HCT116 (cell line): ENCODE measurements around the gene ZNF524. TPM values are rescaled to one million over a fixed set of nuclear protein-coding genes. Genes with fewer than 3 reads are reported as not detected.

Experiments
- ATAC-seq: fragments of 200-7000 bp; cut with Tn5 transposase; 2 replicates; pipeline ENCODE4 v1.9.1; 2020; ENCODE audit warnings: mild to moderate bottlenecking, moderate library complexity
- BruUV-seq: library from RNA; stranded (reverse); fragments of 400-500 nt; replicated peaks from 2 replicates; lab custom pipeline; 2021; lab: Mats Ljungman, UMichigan
- CTCF ChIA-PET: fragments of 300-600 bp; sonication (Branson Sonifier 250); formaldehyde crosslinking; loops from one replicate; lab custom pipeline; 2021; ENCODE audit warnings: antibody characterized with exemption; lab: Charles Lee
- POLR2A ChIA-PET: fragments of 300-600, 350-600 bp; sonication (Branson Sonifier 250); formaldehyde crosslinking; loops from one replicate; lab custom pipeline; 2021; ENCODE audit warnings: antibody characterized with exemption; lab: Charles Lee
- RAD21 ChIA-PET, 2 experiments: fragments of 300-600 bp; sonication (Branson Sonifier 250); formaldehyde crosslinking; loops; one replicate each; lab custom pipeline; 2023; ENCODE audit warnings: low total read pairs in 2 of 2; ENCODE audit not compliant: uncharacterized antibody in 2 of 2, unreplicated experiment in 2 of 2, low non-redundant PET in 1 of 2; lab: Charles Lee
- DNase-seq: peaks from one replicate; pipeline ENCODE4 v3.0.0-alpha.2; 2010; ENCODE audit warnings: low read depth, low spot score
- H2AFZ ChIP-seq: fragments of 200-600 bp; shearing (Covaris generic), sonication (generic); 2 replicates; pipeline ENCODE4 v1.6.1; 2017; ENCODE audit warnings: low read depth, mixed run types, mixed read lengths, antibody characterized with exemption, low read length; ENCODE audit not compliant: poor library complexity, severe bottlenecking
- H3K27ac ChIP-seq: 2 replicates; pipeline ENCODE4 v1.5.1; 2012; ENCODE audit warnings: low read depth, low read length
- H3K27me3 ChIP-seq: fragments of 200-600 bp; sonication (generic); 2 replicates; pipeline ENCODE4 v1.6.1; 2016; ENCODE audit warnings: mixed run types, low read length, mixed read lengths; ENCODE audit not compliant: insufficient read depth
- H3K36me3 ChIP-seq, 2 experiments: fragments of 200-500 bp in 1 of 2; fragments of 200-600 bp in 1 of 2; sonication (Bioruptor generic) in 1 of 2; sonication (generic) in 1 of 2; 2 replicates each; pipeline versions ENCODE4 v1.5.1 to v1.6.1; 2014 to 2016; ENCODE audit warnings: low read length in 2 of 2, inconsistent platforms in 1 of 2, mixed read lengths in 1 of 2, mixed run types in 1 of 2; ENCODE audit not compliant: insufficient read depth in 2 of 2, control insufficient read depth in 1 of 2
- H3K4me1 ChIP-seq, 2 experiments: fragments of 200-600 bp in 1 of 2; sonication (generic) in 1 of 2; 2 replicates each; pipeline versions ENCODE4 v1.5.1 to v1.6.1; 2012 to 2017; ENCODE audit warnings: low read length in 2 of 2, inconsistent platforms in 1 of 2, mild to moderate bottlenecking in 1 of 2, mixed read lengths in 1 of 2, mixed run types in 1 of 2, moderate library complexity in 1 of 2; ENCODE audit not compliant: insufficient read depth in 2 of 2, control insufficient read depth in 1 of 2
- H3K4me2 ChIP-seq: fragments of 200-600 bp; sonication (generic); 2 replicates; pipeline ENCODE4 v1.6.1; 2017; ENCODE audit warnings: mixed run types, low read length, mixed read lengths
- H3K4me3 ChIP-seq, 2 experiments: fragments of 200-600 bp in 1 of 2; sonication (generic) in 1 of 2; replicated peaks in 1 of 2; 2 replicates each; pipeline ENCODE4 v1.5.1; 2011 to 2016; ENCODE audit warnings: low read length in 2 of 2, control low read depth in 1 of 2, low read depth in 1 of 2, mild to moderate bottlenecking in 1 of 2, mixed read lengths in 1 of 2, mixed run types in 1 of 2
- H3K79me2 ChIP-seq: fragments of 200-600 bp; sonication (generic); 2 replicates; pipeline ENCODE4 v1.6.1; 2017; ENCODE audit warnings: mild to moderate bottlenecking, mixed run types, low read length, moderate library complexity, mixed read lengths; ENCODE audit not compliant: insufficient read depth
- H3K9ac ChIP-seq: fragments of 200-600 bp; sonication (generic); 2 replicates; pipeline ENCODE4 v1.6.1; 2016; ENCODE audit warnings: low read length, mixed read lengths
- H3K9me2 ChIP-seq: fragments of 200-600 bp; sonication (generic), shearing (Covaris generic); 2 replicates; pipeline ENCODE4 v1.6.1; 2017; ENCODE audit warnings: mixed run types, mild to moderate bottlenecking, moderate library complexity; ENCODE audit not compliant: insufficient read depth
- H3K9me3 ChIP-seq, 2 experiments: fragments of 200-500 bp in 1 of 2; fragments of 200-600 bp in 1 of 2; sonication (Bioruptor generic) in 1 of 2; sonication (generic) in 1 of 2; 2 replicates each; pipeline ENCODE4 v1.6.1; 2014 to 2017; ENCODE audit warnings: low read length in 2 of 2, mixed read lengths in 2 of 2, inconsistent platforms in 1 of 2, low read depth in 1 of 2, mild to moderate bottlenecking in 1 of 2, mixed run types in 1 of 2, moderate library complexity in 1 of 2; ENCODE audit not compliant: control insufficient read depth in 1 of 2, insufficient read depth in 1 of 2
- H4K20me1 ChIP-seq: fragments of 200-600 bp; sonication (generic), shearing (Covaris generic); 2 replicates; pipeline ENCODE4 v1.6.1; 2017; ENCODE audit warnings: mixed run types, mild to moderate bottlenecking, moderate library complexity; ENCODE audit not compliant: insufficient read depth
- CEBPB ChIP-seq: IDR thresholded peaks from 2 replicates; pipeline ENCODE4 v1.6.1; 2012; ENCODE audit warnings: low read depth
- CTCF ChIP-seq, 3 experiments: fragments of 200-600 bp in 1 of 3; sonication (generic) in 1 of 3; IDR thresholded peaks in 2 of 3; conservative IDR thresholded peaks in 1 of 3; 2 replicates each; pipeline ENCODE4 v1.5.1; 2012 to 2017; ENCODE audit warnings: low read depth in 2 of 3, low read length in 2 of 3, antibody characterized with exemption in 1 of 3, borderline replicate concordance in 1 of 3, control low read depth in 1 of 3, mild to moderate bottlenecking in 1 of 3, mixed read lengths in 1 of 3, mixed run types in 1 of 3, moderate library complexity in 1 of 3; ENCODE audit not compliant: insufficient read depth in 1 of 3
- POLR2A ChIP-seq: IDR thresholded peaks from 2 replicates; pipeline ENCODE4 v1.7.0; 2011; ENCODE audit warnings: borderline replicate concordance; ENCODE audit not compliant: insufficient read depth, insufficient read length; ENCODE audit errors: extremely low read depth
- RAD21 ChIP-seq: IDR thresholded peaks from 2 replicates; pipeline ENCODE4 v1.6.1; 2012; ENCODE audit warnings: low read depth, mild to moderate bottlenecking
- YY1 ChIP-seq: IDR thresholded peaks from 2 replicates; pipeline ENCODE4 v1.6.1; 2011; ENCODE audit warnings: low read length, low read depth, moderate library complexity, mild to moderate bottlenecking; ENCODE audit not compliant: insufficient replicate concordance; ENCODE audit errors: extremely low read depth
- ZFX ChIP-seq: fragments of 450-650 bp; IDR thresholded peaks from 2 replicates; pipeline ENCODE4 v1.6.1; 2017
- intact Hi-C: fragments of 100-400 bp; cut with micrococcal nuclease; formaldehyde crosslinking; loops from 2 replicates; pipeline ENCODE4 v1.10.0; 2022
- total RNA-seq: library from RNA; stranded (reverse); gene quantifications from one replicate; pipeline ENCODE4 v1.2.1, GENCODE V29; 2021; ENCODE audit not compliant: unreplicated experiment
- TF ChIP-seq, protein P1 (sequence below): IDR thresholded peaks from 2 replicates; pipeline ENCODE4 v1.6.1; 2012; ENCODE audit warnings: low read depth

Gene ZNF524
- total RNA-seq, 1 experiment from 2014 or later, result 17.2 TPM

DNA sequence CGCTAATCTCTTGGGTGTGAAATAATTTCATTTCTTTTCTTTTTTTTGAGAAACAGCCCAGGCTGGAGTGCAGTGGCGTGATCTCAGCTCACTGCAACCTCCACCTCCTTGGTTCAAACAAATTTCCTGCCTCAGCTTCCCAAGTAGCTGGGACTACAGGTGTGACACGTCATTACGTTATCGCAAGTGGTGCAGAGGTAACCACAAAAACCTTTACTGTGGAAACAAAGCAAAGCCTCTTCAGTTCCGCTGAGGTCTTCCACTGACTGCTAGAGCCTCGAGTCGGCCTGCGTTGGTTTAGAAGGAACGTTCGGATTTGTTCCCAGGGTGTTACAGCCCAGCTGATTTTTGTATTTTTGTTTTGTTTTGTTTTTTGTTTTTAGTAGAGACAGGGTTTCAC lies 26.3 kb downstream of the ZNF524 start (continued):
- TF ChIP-seq CTCF (IDR thresholded peaks at IDR 0.05 in 2 of 3, conservative IDR thresholded peaks at IDR 0.05 in 1 of 3; ENCODE audit: borderline replicate concordance in 1 of 3, insufficient read depth in 1 of 3, low read depth in 2 of 3, low read length in 2 of 3) (no peak), YY1 (no peak), ZFX (no peak), POLR2A (no peak)
- TF ChIP-seq, protein P1, sequence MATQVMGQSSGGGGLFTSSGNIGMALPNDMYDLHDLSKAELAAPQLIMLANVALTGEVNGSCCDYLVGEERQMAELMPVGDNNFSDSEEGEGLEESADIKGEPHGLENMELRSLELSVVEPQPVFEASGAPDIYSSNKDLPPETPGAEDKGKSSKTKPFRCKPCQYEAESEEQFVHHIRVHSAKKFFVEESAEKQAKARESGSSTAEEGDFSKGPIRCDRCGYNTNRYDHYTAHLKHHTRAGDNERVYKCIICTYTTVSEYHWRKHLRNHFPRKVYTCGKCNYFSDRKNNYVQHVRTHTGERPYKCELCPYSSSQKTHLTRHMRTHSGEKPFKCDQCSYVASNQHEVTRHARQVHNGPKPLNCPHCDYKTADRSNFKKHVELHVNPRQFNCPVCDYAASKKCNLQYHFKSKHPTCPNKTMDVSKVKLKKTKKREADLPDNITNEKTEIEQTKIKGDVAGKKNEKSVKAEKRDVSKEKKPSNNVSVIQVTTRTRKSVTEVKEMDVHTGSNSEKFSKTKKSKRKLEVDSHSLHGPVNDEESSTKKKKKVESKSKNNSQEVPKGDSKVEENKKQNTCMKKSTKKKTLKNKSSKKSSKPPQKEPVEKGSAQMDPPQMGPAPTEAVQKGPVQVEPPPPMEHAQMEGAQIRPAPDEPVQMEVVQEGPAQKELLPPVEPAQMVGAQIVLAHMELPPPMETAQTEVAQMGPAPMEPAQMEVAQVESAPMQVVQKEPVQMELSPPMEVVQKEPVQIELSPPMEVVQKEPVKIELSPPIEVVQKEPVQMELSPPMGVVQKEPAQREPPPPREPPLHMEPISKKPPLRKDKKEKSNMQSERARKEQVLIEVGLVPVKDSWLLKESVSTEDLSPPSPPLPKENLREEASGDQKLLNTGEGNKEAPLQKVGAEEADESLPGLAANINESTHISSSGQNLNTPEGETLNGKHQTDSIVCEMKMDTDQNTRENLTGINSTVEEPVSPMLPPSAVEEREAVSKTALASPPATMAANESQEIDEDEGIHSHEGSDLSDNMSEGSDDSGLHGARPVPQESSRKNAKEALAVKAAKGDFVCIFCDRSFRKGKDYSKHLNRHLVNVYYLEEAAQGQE, result no peak

- Histone ChIP-seq H3K4me2 (peak overlapping the region; percentile 62), H3K79me2 (peaks cover 28% of the 10 kb centered on the region), H3K27me3 (no peaks in the 10 kb centered on the region), H3K9ac (peak overlapping the region; percentile 40; the same call in 1 of the 2 replicates), H3K36me3 (0 out of 4 replicates have a peak, but pooled peaks cover 0 to 3% of the 10 kb centered on the region in 2 experiments), H3K27ac (no peak overlapping the region; the same call in 1 of the 2 replicates), H3K4me1 (peaks cover 22 to 36% of the 10 kb centered on the region in 2 experiments), H4K20me1 (no peaks in the 10 kb centered on the region), H2AFZ (peak overlapping the region; percentile 80), H3K9me3 (no peaks in the 10 kb centered on the region), H3K4me3 (peak overlapping the region in 1 of 2 experiments; percentile 19; a peak in 2 of 4 replicates), H3K9me2 (no peaks in the 10 kb centered on the region)
- intact Hi-C loops, result loop anchor here (1.0 to 10.0 kb wide), 5 partner anchors 21 to 978 kb away; partner anchors contain the start of gene TNNT1
- RAD21 ChIA-PET, result interaction anchor here (0.5 to 1.4 kb wide), 4 partner anchors 22 to 166 kb away, joined by 3 to 6 read pairs (median 4); no protein-coding TSS in a partner anchor
- DNase-seq, result peak; percentile 95
- peak; percentile 73 for TF ChIP-seq RAD21
- TF ChIP-seq CEBPB, result no peak
- no peak for TF ChIP-seq ZFX
- TF ChIP-seq CTCF (IDR thresholded peaks at IDR 0.05 in 2 of 3, conservative IDR thresholded peaks at IDR 0.05 in 1 of 3; ENCODE audit: borderline replicate concordance in 1 of 3, insufficient read depth in 1 of 3, low read depth in 2 of 3, low read length in 2 of 3), result peak; percentile 71 to 89 (median 86)
- POLR2A ChIA-PET, result interaction anchor here (0.7 to 2.0 kb wide), 4 partner anchors 8 to 486 kb away, joined by 3 to 9 read pairs (median 6); partner anchors contain the start of genes U2AF2 and ZNF784
- peak; percentile 69 for ATAC-seq
- no TSS peak for BruUV-seq
- CTCF ChIA-PET, result interaction anchor here (0.6 to 4.6 kb wide), 19 partner anchors 8 to 751 kb away, joined by 3 to 28 read pairs (median 6); partner anchors contain the start of genes FIZ1, ISOC2, RDH13 and U2AF2
Measured at GRCh38 chr19:55632463-55632834, 32.4 kb downstream of the ZNF524 start.
